CD4-positive, alpha-beta T cell (primary cell): ENCODE measurements around the gene FOXE3. TPM values are rescaled to one million over a fixed set of nuclear protein-coding genes. Genes with fewer than 3 reads are reported as not detected.
A peak's percentile ranks its signal among the peaks of the same experiment; 100 is the strongest.

Experiments
- ATAC-seq: fragments of 200-7000 bp; cut with Tn5 transposase; one replicate; pipeline ENCODE4 v1.10.0; 2022; ENCODE audit warnings: mild to moderate bottlenecking; ENCODE audit not compliant: poor library complexity
- CTCF ChIA-PET: fragments of 350-600 bp; sonication (Branson Sonifier 250); formaldehyde crosslinking; loops from one replicate; lab custom pipeline; 2021; ENCODE audit warnings: antibody characterized with exemption, inconsistent platforms; lab: Charles Lee
- POLR2A ChIA-PET: fragments of 350-600 bp; sonication (Branson Sonifier 250); formaldehyde crosslinking; loops from one replicate; lab custom pipeline; 2021; ENCODE audit warnings: antibody characterized with exemption, inconsistent platforms; lab: Charles Lee
- DNase-seq, 14 experiments: peaks; one replicate each; pipeline ENCODE4 v3.0.0-alpha.2; 2013 to 2020; ENCODE audit warnings: mixed read lengths in 2 of 14
- H3K27ac ChIP-seq, 2 donors: one replicate each; pipeline versions ENCODE4 v1.5.1 to v1.7.0; 2013; ENCODE audit warnings: low read length in 2 of 2, low read depth in 1 of 2, mild to moderate bottlenecking in 1 of 2
- H3K27me3 ChIP-seq, 2 experiments: 1 replicate in 1 of 2; 2 replicates in 1 of 2; pipeline versions ENCODE4 v1.6.1 to v1.7.0; 2013; ENCODE audit warnings: low read length in 2 of 2, control low read depth in 1 of 2, mild to moderate bottlenecking in 1 of 2, moderate library complexity in 1 of 2; ENCODE audit not compliant: insufficient read depth in 2 of 2, control insufficient read depth in 1 of 2
- H3K36me3 ChIP-seq: one replicate; pipeline ENCODE4 v1.6.1; 2013; ENCODE audit warnings: low read length, control low read depth; ENCODE audit not compliant: insufficient read depth
- H3K4me1 ChIP-seq: one replicate; pipeline ENCODE4 v1.6.1; 2013; ENCODE audit warnings: low read length, control low read depth; ENCODE audit not compliant: insufficient read depth
- H3K4me3 ChIP-seq: one replicate; pipeline ENCODE4 v1.5.1; 2013; ENCODE audit warnings: mild to moderate bottlenecking, low read length, moderate library complexity
- H3K9me3 ChIP-seq, 2 experiments: 1 replicate in 1 of 2; 2 replicates in 1 of 2; pipeline versions ENCODE4 v1.6.1 to v1.7.0; 2013; ENCODE audit warnings: low read length in 2 of 2, mild to moderate bottlenecking in 2 of 2, control low read depth in 1 of 2, moderate library complexity in 1 of 2; ENCODE audit not compliant: control insufficient read depth in 1 of 2, insufficient read depth in 1 of 2
- H3K27ac Mint-ChIP-seq: one replicate; pipeline ENCODE4 v1.8.0; 2020; ENCODE audit warnings: mixed read lengths
- H3K27me3 Mint-ChIP-seq: one replicate; pipeline ENCODE4 v1.8.0; 2021; ENCODE audit warnings: mixed read lengths
- H3K36me3 Mint-ChIP-seq: one replicate; pipeline ENCODE4 v1.8.0; 2021; ENCODE audit warnings: low read depth, mixed read lengths
- H3K4me1 Mint-ChIP-seq: one replicate; pipeline ENCODE4 v1.8.0; 2021; ENCODE audit warnings: low read depth, mixed read lengths
- H3K4me3 Mint-ChIP-seq: one replicate; pipeline ENCODE4 v1.8.0; 2020; ENCODE audit warnings: mild to moderate bottlenecking, mixed read lengths
- H3K9me3 Mint-ChIP-seq: one replicate; pipeline ENCODE4 v1.8.0; 2020; ENCODE audit warnings: mixed read lengths
- CTCF ChIP-seq: fragments of 200-600 bp; IDR thresholded peaks from one replicate; pipeline ENCODE4 v1.8.0; 2022; ENCODE audit warnings: antibody characterized with exemption, mild to moderate bottlenecking
- intact Hi-C, 2 experiments: fragments of 100-400 bp; cut with DNase I in 1 of 2; cut with micrococcal nuclease in 1 of 2; formaldehyde crosslinking; loops; one replicate each; pipeline versions ENCODE4 v1.15.1 to v1.9.0; 2023 to 2025; cut with DNase I, micrococcal nuclease
- total RNA-seq, 174 experiments: library from RNA in 2 of 174; stranded (reverse) in 2 of 174; gene quantifications; one replicate each; pipeline ENCODE4 v1.2.3 and lab custom pipeline; 2021 to 2026

Gene FOXE3
- total RNA-seq, 2 experiments from 2014 or later = not detected

- Mint-ChIP-seq H3K27ac (no peak overlapping the region), H3K27me3 (peaks cover 69% of the 10 kb centered on the region), H3K4me1 (peaks cover 45% of the 10 kb centered on the region), H3K4me3 (peak overlapping the region; percentile 84), H3K36me3 (no peaks in the 10 kb centered on the region), H3K9me3 (no peaks in the 10 kb centered on the region)
- CTCF ChIA-PET = interaction anchor here (1.2 to 1.3 kb wide), 2 partner anchors 277 to 293 kb away, joined by 3 to 7 read pairs; no protein-coding TSS in a partner anchor
- intact Hi-C loops = loop anchor here (2.0 to 10.0 kb wide), 4 partner anchors 101 to 709 kb away; partner anchors contain the start of genes CMPK1 (in 1 of the 2) and STIL (in 1 of the 2)
- no peak overlapping the region for H3K27ac ChIP-seq
- DNase-seq (peak in 1 of 14 experiments; percentile 11), ATAC-seq (no peak)
- peaks cover 0 to 19% of the 10 kb centered on the region in 2 experiments for H3K9me3 ChIP-seq
- no peaks in the 10 kb centered on the region for H3K36me3 ChIP-seq
- no peak for TF ChIP-seq CTCF
- peaks cover 24 to 34% of the 10 kb centered on the region in 2 experiments for H3K27me3 ChIP-seq
- H3K4me3 ChIP-seq = no peak overlapping the region
- H3K4me1 ChIP-seq = peaks cover 48% of the 10 kb centered on the region
- POLR2A ChIA-PET = interaction anchor here (0.7 kb wide), 1 partner anchor 16 kb away, joined by 3 read pairs; no protein-coding TSS in a partner anchor
Measured at GRCh38 chr1:47433477-47434050, 17.5 kb downstream of the FOXE3 start.

- Histone ChIP-seq H3K4me1 (peaks cover 52% of the 10 kb centered on the region), H3K4me3 (no peak overlapping the region), H3K36me3 (no peaks in the 10 kb centered on the region), H3K27me3 (peaks cover 24 to 33% of the 10 kb centered on the region in 2 experiments), H3K27ac (no peak overlapping the region), H3K9me3 (peaks cover 0 to 19% of the 10 kb centered on the region in 2 experiments)
- intact Hi-C loops = loop anchor here (5.0 to 10.0 kb wide), 3 partner anchors 102 to 709 kb away; partner anchors contain the start of genes CMPK1 (in 1 of the 2) and STIL (in 1 of the 2)
- ChIA-PET CTCF (interaction anchor here (1.2 kb wide), 1 partner anchor 292 kb away, joined by 3 read pairs; no protein-coding TSS in a partner anchor), POLR2A (interaction anchor here (0.7 kb wide), 1 partner anchor 16 kb away, joined by 3 read pairs; no protein-coding TSS in a partner anchor)
- no peak for ATAC-seq
- DNase-seq = peak in 1 of 14 experiments; percentile 22
- Mint-ChIP-seq H3K9me3 (no peaks in the 10 kb centered on the region), H3K27me3 (peaks cover 64% of the 10 kb centered on the region), H3K4me1 (peaks cover 45% of the 10 kb centered on the region), H3K4me3 (peak overlapping the region; percentile 66), H3K36me3 (no peaks in the 10 kb centered on the region), H3K27ac (no peak overlapping the region)
- no peak for TF ChIP-seq CTCF
Measured at GRCh38 chr1:47434051-47434842, 18.2 kb downstream of the FOXE3 start.

- no peak for DNase-seq
- intact Hi-C loops = loop anchor here (5.0 to 10.0 kb wide), 4 partner anchors 121 to 711 kb away; partner anchors contain the start of gene STIL (in 2 of the 2)
- H3K27me3 ChIP-seq = peaks cover 37 to 47% of the 10 kb centered on the region in 2 experiments
- H3K4me1 ChIP-seq = peaks cover 58% of the 10 kb centered on the region
- no peak overlapping the region for H3K27ac ChIP-seq
- H3K9me3 Mint-ChIP-seq = no peaks in the 10 kb centered on the region
- CTCF ChIA-PET = interaction anchor here (1.0 to 3.6 kb wide), 7 partner anchors 11 to 291 kb away, joined by 3 to 20 read pairs (median 8); partner anchors contain the start of gene CMPK1
- POLR2A ChIA-PET = no interaction called here
- H3K27ac Mint-ChIP-seq = peak overlapping the region; percentile 84
- H3K4me1 Mint-ChIP-seq = peaks cover 45% of the 10 kb centered on the region
- peaks cover 0 to 23% of the 10 kb centered on the region in 2 experiments for H3K9me3 ChIP-seq
- no peak for ATAC-seq
- H3K4me3 ChIP-seq = peak overlapping the region; percentile 67
- peaks cover 61% of the 10 kb centered on the region for H3K27me3 Mint-ChIP-seq
- no peaks in the 10 kb centered on the region for H3K36me3 ChIP-seq
- no peaks in the 10 kb centered on the region for H3K36me3 Mint-ChIP-seq
- H3K4me3 Mint-ChIP-seq = peak overlapping the region; percentile 93
- no peak for TF ChIP-seq CTCF
Measured at GRCh38 chr1:47435506-47436303, 19.6 kb downstream of the FOXE3 start.
